ENCODE data around the gene FER.
"Not testable (repeated sequence)": the region's sequence is repeated elsewhere in the genome, so short reads cannot be mapped to it uniquely, and the experiment has no call there.

The FER gene

DNA sequence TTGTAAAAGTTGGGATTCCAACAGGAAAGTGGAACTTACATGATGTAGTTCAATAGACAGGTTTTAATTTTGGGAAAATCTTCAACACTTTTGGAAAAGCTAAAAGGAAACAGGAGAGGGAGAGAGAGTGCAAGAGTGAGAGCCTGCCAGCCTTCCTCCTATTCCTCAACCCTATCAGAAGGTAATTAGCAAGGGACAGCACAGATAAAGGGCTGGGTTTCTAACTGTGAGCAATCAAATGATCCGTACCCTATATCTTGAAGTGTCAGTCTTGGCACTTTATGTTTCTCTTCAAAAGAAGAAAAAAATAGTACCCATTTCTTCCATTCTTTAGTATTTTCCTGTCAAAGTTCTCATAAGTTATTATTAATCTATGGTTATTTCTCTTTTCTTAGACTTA, 79.4 kb downstream of the FER start:
- no peaks in the 10 kb centered on the region for H3K9me3 ChIP-seq (ENCODE audit: control insufficient read depth in 2 of 2, low read length in 2 of 2)
- no peaks in the 10 kb centered on the region for H3K27me3 ChIP-seq (ENCODE audit: control insufficient read depth in 1 of 2, insufficient read depth in 2 of 2, low read length in 2 of 2)
- H3K4me1 ChIP-seq (ENCODE audit: control insufficient read depth, insufficient read depth, low read length), result no peaks in the 10 kb centered on the region
- no peak overlapping the region for H3K9ac ChIP-seq (ENCODE audit: low read length in 2 of 2)
- no peak overlapping the region for H3K4me3 ChIP-seq (ENCODE audit: low read length in 2 of 2)
- no peak overlapping the region for H3K27ac ChIP-seq (ENCODE audit: low read length)
- no peaks in the 10 kb centered on the region for H3K36me3 ChIP-seq (ENCODE audit: control insufficient read depth in 2 of 2, insufficient read depth in 2 of 2, low read length in 2 of 2)

DNA sequence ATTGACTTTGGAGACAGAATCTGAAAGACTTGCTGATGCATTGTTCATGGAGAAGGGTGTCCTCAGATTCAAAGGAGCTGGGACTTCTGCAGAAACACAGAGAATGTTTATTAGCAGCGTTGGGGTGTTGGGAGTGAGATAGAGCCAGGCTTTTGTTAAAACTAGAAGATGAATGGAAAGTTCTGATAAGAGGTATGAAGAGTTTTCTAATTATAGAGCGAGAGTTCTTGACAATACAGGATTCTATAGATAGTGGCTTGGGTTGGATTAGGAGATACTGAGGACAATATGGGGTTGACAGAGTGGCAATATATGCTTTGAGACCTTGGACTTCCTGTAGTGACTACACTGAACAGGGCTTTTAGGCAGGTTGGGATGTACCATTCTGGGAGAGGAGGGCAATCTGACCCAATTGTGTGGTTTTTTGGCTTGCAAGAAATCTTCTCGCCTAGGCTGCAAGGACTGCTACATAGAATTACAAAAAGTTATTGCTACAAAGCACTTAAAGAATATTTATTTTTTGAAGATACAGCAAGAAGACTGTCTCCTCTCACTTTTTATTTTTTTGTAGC, 83.1 kb downstream of the FER start:
- Histone ChIP-seq H3K9ac (ENCODE audit: low read length in 2 of 2) (no peak overlapping the region), H3K4me1 (ENCODE audit: control insufficient read depth, insufficient read depth, low read length) (no peaks in the 10 kb centered on the region), H3K27me3 (ENCODE audit: control insufficient read depth in 1 of 2, insufficient read depth in 2 of 2, low read length in 2 of 2) (no peaks in the 10 kb centered on the region), H3K4me3 (ENCODE audit: low read length in 2 of 2) (no peak overlapping the region), H3K9me3 (ENCODE audit: control insufficient read depth in 2 of 2, low read length in 2 of 2) (no peaks in the 10 kb centered on the region), H3K27ac (ENCODE audit: low read length) (no peak overlapping the region), H3K36me3 (ENCODE audit: control insufficient read depth in 2 of 2, insufficient read depth in 2 of 2, low read length in 2 of 2) (no peaks in the 10 kb centered on the region)

- Histone ChIP-seq H3K27me3 (ENCODE audit: control insufficient read depth in 1 of 2, insufficient read depth in 2 of 2, low read length in 2 of 2) (no peaks in the 10 kb centered on the region), H3K9me3 (ENCODE audit: control insufficient read depth in 2 of 2, low read length in 2 of 2) (no peaks in the 10 kb centered on the region), H3K9ac (ENCODE audit: low read length in 2 of 2) (no peak overlapping the region), H3K4me1 (ENCODE audit: control insufficient read depth, insufficient read depth, low read length) (no peaks in the 10 kb centered on the region), H3K36me3 (ENCODE audit: control insufficient read depth in 2 of 2, insufficient read depth in 2 of 2, low read length in 2 of 2) (no peaks in the 10 kb centered on the region), H3K27ac (ENCODE audit: low read length) (no peak overlapping the region), H3K4me3 (ENCODE audit: low read length in 2 of 2) (no peak overlapping the region)
These were observed 88.8 kb downstream of the FER start for GRCh38 chr5:108836492-108836891.

- H3K27me3 ChIP-seq (ENCODE audit: control insufficient read depth in 1 of 2, insufficient read depth in 2 of 2, low read length in 2 of 2); H3K4me3 ChIP-seq (ENCODE audit: low read length in 2 of 2); H3K9ac ChIP-seq (ENCODE audit: low read length in 2 of 2); H3K9me3 ChIP-seq (ENCODE audit: control insufficient read depth in 2 of 2, low read length in 2 of 2); H3K4me1 ChIP-seq (ENCODE audit: control insufficient read depth, insufficient read depth, low read length); H3K27ac ChIP-seq (ENCODE audit: low read length); H3K36me3 ChIP-seq (ENCODE audit: control insufficient read depth in 2 of 2, insufficient read depth in 2 of 2, low read length in 2 of 2): not testable (repeated sequence)
These were observed 94.7 kb downstream of the FER start for GRCh38 chr5:108842260-108842941.

DNA sequence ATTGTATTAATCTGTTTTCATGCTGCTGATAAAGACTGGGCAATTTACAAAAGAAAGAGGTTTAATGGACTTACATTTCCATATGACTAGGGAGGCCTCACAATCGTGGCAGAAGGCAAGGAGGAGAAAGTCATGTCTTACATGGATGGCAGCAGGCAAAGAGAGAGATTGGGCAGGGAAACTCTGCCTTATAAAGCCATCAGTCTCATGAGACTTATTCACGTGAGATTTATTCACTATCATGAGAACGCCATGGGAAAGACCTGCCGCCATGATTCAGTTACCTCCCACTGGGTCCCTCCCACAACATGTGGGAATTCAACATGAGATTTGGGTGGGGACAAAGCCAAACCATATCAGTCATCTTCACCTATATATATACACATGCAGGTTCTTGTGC, 103.4 kb downstream of the FER start:
- H3K27ac ChIP-seq (ENCODE audit: low read length); H3K9me3 ChIP-seq (ENCODE audit: control insufficient read depth in 2 of 2, low read length in 2 of 2): not testable (repeated sequence)

GRCh38 chr5:108857905-108858304, 110.2 kb downstream of the FER start:
- no peak overlapping the region for H3K4me3 ChIP-seq (ENCODE audit: low read length in 2 of 2)
- no peak overlapping the region for H3K9ac ChIP-seq (ENCODE audit: low read length in 2 of 2)
- H3K4me1 ChIP-seq (ENCODE audit: control insufficient read depth, insufficient read depth, low read length), result no peaks in the 10 kb centered on the region
- no peaks in the 10 kb centered on the region for H3K36me3 ChIP-seq (ENCODE audit: control insufficient read depth in 2 of 2, insufficient read depth in 2 of 2, low read length in 2 of 2)
- H3K9me3 ChIP-seq (ENCODE audit: control insufficient read depth in 2 of 2, low read length in 2 of 2), result no peaks in the 10 kb centered on the region
- no peaks in the 10 kb centered on the region for H3K27me3 ChIP-seq (ENCODE audit: control insufficient read depth in 1 of 2, insufficient read depth in 2 of 2, low read length in 2 of 2)
- no peak overlapping the region for H3K27ac ChIP-seq (ENCODE audit: low read length)

More for the DNA sequence above, 103.4 kb downstream of the FER start:
- not testable (repeated sequence) for H3K36me3 ChIP-seq (ENCODE audit: control insufficient read depth in 2 of 2, insufficient read depth in 2 of 2, low read length in 2 of 2); H3K4me3 ChIP-seq (ENCODE audit: low read length in 2 of 2); H3K9ac ChIP-seq (ENCODE audit: low read length in 2 of 2); H3K27me3 ChIP-seq (ENCODE audit: control insufficient read depth in 1 of 2, insufficient read depth in 2 of 2, low read length in 2 of 2); H3K4me1 ChIP-seq (ENCODE audit: control insufficient read depth, insufficient read depth, low read length)

DNA sequence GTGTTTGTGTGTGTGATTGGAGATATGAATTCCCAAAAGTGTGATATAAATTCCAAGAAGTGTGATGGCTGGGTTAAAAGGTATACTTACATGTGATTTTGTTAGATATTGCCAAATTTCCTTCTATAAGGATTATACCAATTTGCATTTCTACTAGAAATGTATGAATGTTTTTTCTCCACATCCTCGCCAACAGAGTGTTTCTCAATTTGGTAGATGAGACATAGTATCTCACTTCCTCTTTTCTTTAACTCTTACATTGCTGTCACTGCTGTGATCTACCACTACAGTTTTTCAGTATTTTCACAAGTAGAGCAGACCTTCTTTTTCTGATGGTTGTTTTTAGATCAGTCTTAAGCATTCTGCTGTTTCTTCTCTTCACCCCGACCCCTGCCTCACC, 111.3 kb downstream of the FER start:
- no peaks in the 10 kb centered on the region for H3K9me3 ChIP-seq (ENCODE audit: control insufficient read depth in 2 of 2, low read length in 2 of 2)
- no peaks in the 10 kb centered on the region for H3K36me3 ChIP-seq (ENCODE audit: control insufficient read depth in 2 of 2, insufficient read depth in 2 of 2, low read length in 2 of 2)
- no peak overlapping the region for H3K9ac ChIP-seq (ENCODE audit: low read length in 2 of 2)
- H3K4me3 ChIP-seq (ENCODE audit: low read length in 2 of 2), result no peak overlapping the region
- no peaks in the 10 kb centered on the region for H3K27me3 ChIP-seq (ENCODE audit: control insufficient read depth in 1 of 2, insufficient read depth in 2 of 2, low read length in 2 of 2)
- no peaks in the 10 kb centered on the region for H3K4me1 ChIP-seq (ENCODE audit: control insufficient read depth, insufficient read depth, low read length)
- no peak overlapping the region for H3K27ac ChIP-seq (ENCODE audit: low read length)

- Histone ChIP-seq H3K9ac (ENCODE audit: low read length in 2 of 2) (no peak overlapping the region), H3K27ac (ENCODE audit: low read length) (no peak overlapping the region), H3K4me1 (ENCODE audit: control insufficient read depth, insufficient read depth, low read length) (no peaks in the 10 kb centered on the region), H3K9me3 (ENCODE audit: control insufficient read depth in 2 of 2, low read length in 2 of 2) (no peaks in the 10 kb centered on the region), H3K36me3 (ENCODE audit: control insufficient read depth in 2 of 2, insufficient read depth in 2 of 2, low read length in 2 of 2) (no peaks in the 10 kb centered on the region), H3K4me3 (ENCODE audit: low read length in 2 of 2) (no peak overlapping the region), H3K27me3 (ENCODE audit: control insufficient read depth in 1 of 2, insufficient read depth in 2 of 2, low read length in 2 of 2) (no peaks in the 10 kb centered on the region)
These were observed 114.5 kb downstream of the FER start for GRCh38 chr5:108862211-108862610.

GRCh38 chr5:108866097-108866496, 118.4 kb downstream of the FER start:
- not testable (repeated sequence) for H3K9me3 ChIP-seq (ENCODE audit: control insufficient read depth in 2 of 2, low read length in 2 of 2); H3K27me3 ChIP-seq (ENCODE audit: control insufficient read depth in 1 of 2, insufficient read depth in 2 of 2, low read length in 2 of 2); H3K4me1 ChIP-seq (ENCODE audit: control insufficient read depth, insufficient read depth, low read length); H3K4me3 ChIP-seq (ENCODE audit: low read length in 2 of 2); H3K36me3 ChIP-seq (ENCODE audit: control insufficient read depth in 2 of 2, insufficient read depth in 2 of 2, low read length in 2 of 2); H3K27ac ChIP-seq (ENCODE audit: low read length); H3K9ac ChIP-seq (ENCODE audit: low read length in 2 of 2)

DNA sequence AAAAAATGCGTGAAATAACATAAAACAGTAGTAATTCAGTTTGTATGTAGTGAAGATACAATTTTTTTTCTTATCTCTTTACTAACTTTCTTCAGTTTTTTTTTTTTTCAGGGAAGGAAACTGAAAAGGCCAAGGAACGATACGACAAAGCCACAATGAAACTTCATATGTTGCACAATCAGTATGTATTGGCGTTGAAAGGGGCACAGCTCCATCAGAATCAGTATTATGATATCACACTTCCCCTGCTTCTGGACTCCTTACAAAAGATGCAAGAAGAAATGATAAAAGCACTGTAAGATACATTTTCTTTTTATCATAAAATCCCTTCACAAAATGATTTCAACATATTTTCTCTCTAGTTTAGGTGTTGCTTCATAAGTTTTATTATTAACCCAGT, 120.0 kb downstream of the FER start:
- Histone ChIP-seq H3K9ac (ENCODE audit: low read length in 2 of 2) (no peak overlapping the region), H3K9me3 (ENCODE audit: control insufficient read depth in 2 of 2, low read length in 2 of 2) (no peaks in the 10 kb centered on the region), H3K36me3 (ENCODE audit: control insufficient read depth in 2 of 2, insufficient read depth in 2 of 2, low read length in 2 of 2) (no peaks in the 10 kb centered on the region), H3K27me3 (ENCODE audit: control insufficient read depth in 1 of 2, insufficient read depth in 2 of 2, low read length in 2 of 2) (no peaks in the 10 kb centered on the region), H3K4me3 (ENCODE audit: low read length in 2 of 2) (no peak overlapping the region), H3K4me1 (ENCODE audit: control insufficient read depth, insufficient read depth, low read length) (no peaks in the 10 kb centered on the region), H3K27ac (ENCODE audit: low read length) (no peak overlapping the region)

GRCh38 chr5:108869066-108869465, 121.4 kb downstream of the FER start:
- Histone ChIP-seq H3K27ac (ENCODE audit: low read length) (no peak overlapping the region), H3K9ac (ENCODE audit: low read length in 2 of 2) (no peak overlapping the region), H3K9me3 (ENCODE audit: control insufficient read depth in 2 of 2, low read length in 2 of 2) (no peaks in the 10 kb centered on the region), H3K4me1 (ENCODE audit: control insufficient read depth, insufficient read depth, low read length) (no peaks in the 10 kb centered on the region), H3K36me3 (ENCODE audit: control insufficient read depth in 2 of 2, insufficient read depth in 2 of 2, low read length in 2 of 2) (no peaks in the 10 kb centered on the region), H3K27me3 (ENCODE audit: control insufficient read depth in 1 of 2, insufficient read depth in 2 of 2, low read length in 2 of 2) (no peaks in the 10 kb centered on the region), H3K4me3 (ENCODE audit: low read length in 2 of 2) (no peak overlapping the region)

All from stomach smooth muscle (tissue), 2 donors.